Measurements from ENCODE around the gene SLC30A2.
"Not testable (repeated sequence)": the region's sequence is repeated elsewhere in the genome, so short reads cannot be mapped to it uniquely, and the experiment has no call there.

Gene SLC30A2

GRCh38 chr1:26045722-26046245 lies at the start of gene SLC30A2:
Gene SLC30A2 (minus strand): TSS chr1:26046118. CDS start chr1:26045896, 222 bp downstream.
- Histone ChIP-seq H2AFZ (ENCODE audit: low read depth, low read length) (peak within 1 kb of the TSS; percentile 70), H3K27me3 (ENCODE audit: insufficient read depth, low read length) (peaks cover 65% of the 10 kb centered on the region), H3K4me3 (ENCODE audit: low read length) (peak within 1 kb of the TSS; percentile 33)

GRCh38 chr1:26094677-26095383 lies 48.9 kb upstream of the SLC30A2 start:
- Histone ChIP-seq H2AFZ (ENCODE audit: low read depth, low read length) (no peak overlapping the region), H3K36me3 (ENCODE audit: insufficient read depth, low read length) (no peaks in the 10 kb centered on the region), H3K4me1 (ENCODE audit: insufficient read depth, low read length) (peaks cover 10% of the 10 kb centered on the region), H3K27me3 (ENCODE audit: insufficient read depth, low read length) (peaks cover 9% of the 10 kb centered on the region), H3K4me3 (ENCODE audit: low read length) (no peak overlapping the region), H3K9me3 (ENCODE audit: low read length) (no peaks in the 10 kb centered on the region)

More at GRCh38 chr1:26045722-26046245, at the start of gene SLC30A2:
- no peaks in the 10 kb centered on the region for H3K9me3 ChIP-seq (ENCODE audit: low read length)
- H3K4me1 ChIP-seq (ENCODE audit: insufficient read depth, low read length), result no peaks in the 10 kb centered on the region
- no peaks in the 10 kb centered on the region for H3K36me3 ChIP-seq (ENCODE audit: insufficient read depth, low read length)

- H3K4me3 ChIP-seq (ENCODE audit: low read length), result no peak overlapping the region
- H3K9me3 ChIP-seq (ENCODE audit: low read length), result no peaks in the 10 kb centered on the region
- peaks cover 10% of the 10 kb centered on the region for H3K4me1 ChIP-seq (ENCODE audit: insufficient read depth, low read length)
- H3K27me3 ChIP-seq (ENCODE audit: insufficient read depth, low read length), result peaks cover 9% of the 10 kb centered on the region
- H2AFZ ChIP-seq (ENCODE audit: low read depth, low read length), result no peak overlapping the region
- H3K36me3 ChIP-seq (ENCODE audit: insufficient read depth, low read length), result no peaks in the 10 kb centered on the region
Measured at GRCh38 chr1:26094076-26094669, 48.3 kb upstream of the SLC30A2 start.

GRCh38 chr1:26093569-26093968 lies 47.7 kb upstream of the SLC30A2 start:
- H3K27me3 ChIP-seq (ENCODE audit: insufficient read depth, low read length); H3K4me3 ChIP-seq (ENCODE audit: low read length); H3K36me3 ChIP-seq (ENCODE audit: insufficient read depth, low read length); H3K9me3 ChIP-seq (ENCODE audit: low read length); H2AFZ ChIP-seq (ENCODE audit: low read depth, low read length); H3K4me1 ChIP-seq (ENCODE audit: insufficient read depth, low read length): not testable (repeated sequence)

- Histone ChIP-seq H3K4me3 (ENCODE audit: low read length) (no peak overlapping the region), H3K36me3 (ENCODE audit: insufficient read depth, low read length) (no peaks in the 10 kb centered on the region), H3K4me1 (ENCODE audit: insufficient read depth, low read length) (peaks cover 10% of the 10 kb centered on the region), H2AFZ (ENCODE audit: low read depth, low read length) (no peak overlapping the region), H3K9me3 (ENCODE audit: low read length) (no peaks in the 10 kb centered on the region), H3K27me3 (ENCODE audit: insufficient read depth, low read length) (peaks cover 9% of the 10 kb centered on the region)
Measured at GRCh38 chr1:26092422-26092821, 46.5 kb upstream of the SLC30A2 start.

- H3K9me3 ChIP-seq (ENCODE audit: low read length), result no peaks in the 10 kb centered on the region
- peaks cover 10% of the 10 kb centered on the region for H3K4me1 ChIP-seq (ENCODE audit: insufficient read depth, low read length)
- H3K36me3 ChIP-seq (ENCODE audit: insufficient read depth, low read length), result no peaks in the 10 kb centered on the region
- H3K4me3 ChIP-seq (ENCODE audit: low read length), result no peak overlapping the region
- H3K27me3 ChIP-seq (ENCODE audit: insufficient read depth, low read length), result peaks cover 9% of the 10 kb centered on the region
- no peak overlapping the region for H2AFZ ChIP-seq (ENCODE audit: low read depth, low read length)
Measured at GRCh38 chr1:26090893-26091292, 45.0 kb upstream of the SLC30A2 start.

GRCh38 chr1:26089125-26089524 lies 43.2 kb upstream of the SLC30A2 start:
- peaks cover 11% of the 10 kb centered on the region for H3K27me3 ChIP-seq (ENCODE audit: insufficient read depth, low read length)
- H3K9me3 ChIP-seq (ENCODE audit: low read length), result no peaks in the 10 kb centered on the region
- H3K4me1 ChIP-seq (ENCODE audit: insufficient read depth, low read length), result peaks cover 2% of the 10 kb centered on the region
- no peak overlapping the region for H3K4me3 ChIP-seq (ENCODE audit: low read length)
- H2AFZ ChIP-seq (ENCODE audit: low read depth, low read length), result no peak overlapping the region
- H3K36me3 ChIP-seq (ENCODE audit: insufficient read depth, low read length), result no peaks in the 10 kb centered on the region

GRCh38 chr1:26084844-26085243 lies 38.9 kb upstream of the SLC30A2 start:
- Histone ChIP-seq H2AFZ (ENCODE audit: low read depth, low read length) (no peak overlapping the region), H3K27me3 (ENCODE audit: insufficient read depth, low read length) (peaks cover 12% of the 10 kb centered on the region), H3K36me3 (ENCODE audit: insufficient read depth, low read length) (no peaks in the 10 kb centered on the region), H3K4me3 (ENCODE audit: low read length) (no peak overlapping the region), H3K4me1 (ENCODE audit: insufficient read depth, low read length) (no peaks in the 10 kb centered on the region), H3K9me3 (ENCODE audit: low read length) (no peaks in the 10 kb centered on the region)

GRCh38 chr1:26084091-26084561 lies 38.2 kb upstream of the SLC30A2 start:
- Histone ChIP-seq H3K36me3 (ENCODE audit: insufficient read depth, low read length) (no peaks in the 10 kb centered on the region), H3K4me3 (ENCODE audit: low read length) (no peak overlapping the region), H3K4me1 (ENCODE audit: insufficient read depth, low read length) (no peaks in the 10 kb centered on the region), H2AFZ (ENCODE audit: low read depth, low read length) (no peak overlapping the region), H3K9me3 (ENCODE audit: low read length) (no peaks in the 10 kb centered on the region), H3K27me3 (ENCODE audit: insufficient read depth, low read length) (peaks cover 15% of the 10 kb centered on the region)

- H3K36me3 ChIP-seq (ENCODE audit: insufficient read depth, low read length), result no peaks in the 10 kb centered on the region
- no peak overlapping the region for H3K4me3 ChIP-seq (ENCODE audit: low read length)
- H3K4me1 ChIP-seq (ENCODE audit: insufficient read depth, low read length), result no peaks in the 10 kb centered on the region
Measured at GRCh38 chr1:26083208-26083607, 37.3 kb upstream of the SLC30A2 start.

GRCh38 chr1:26082020-26082350 lies 36.1 kb upstream of the SLC30A2 start:
- Histone ChIP-seq H3K9me3 (ENCODE audit: low read length) (no peaks in the 10 kb centered on the region), H3K27me3 (ENCODE audit: insufficient read depth, low read length) (peaks cover 18% of the 10 kb centered on the region), H3K4me1 (ENCODE audit: insufficient read depth, low read length) (no peaks in the 10 kb centered on the region), H2AFZ (ENCODE audit: low read depth, low read length) (no peak overlapping the region), H3K4me3 (ENCODE audit: low read length) (no peak overlapping the region), H3K36me3 (ENCODE audit: insufficient read depth, low read length) (no peaks in the 10 kb centered on the region)

More at GRCh38 chr1:26083208-26083607, 37.3 kb upstream of the SLC30A2 start:
- no peaks in the 10 kb centered on the region for H3K9me3 ChIP-seq (ENCODE audit: low read length)
- peaks cover 18% of the 10 kb centered on the region for H3K27me3 ChIP-seq (ENCODE audit: insufficient read depth, low read length)
- H2AFZ ChIP-seq (ENCODE audit: low read depth, low read length), result no peak overlapping the region

- Histone ChIP-seq H3K4me1 (ENCODE audit: insufficient read depth, low read length) (no peaks in the 10 kb centered on the region), H3K27me3 (ENCODE audit: insufficient read depth, low read length) (peaks cover 18% of the 10 kb centered on the region), H3K4me3 (ENCODE audit: low read length) (no peak overlapping the region), H3K36me3 (ENCODE audit: insufficient read depth, low read length) (no peaks in the 10 kb centered on the region), H3K9me3 (ENCODE audit: low read length) (no peaks in the 10 kb centered on the region), H2AFZ (ENCODE audit: low read depth, low read length) (no peak overlapping the region)
Measured at GRCh38 chr1:26081267-26082019, 35.5 kb upstream of the SLC30A2 start.

All from neuron (in vitro differentiated cells).